ENCODE results near the gene RFX8.
"Not testable (repeated sequence)": the region's sequence is repeated elsewhere in the genome, so short reads cannot be mapped to it uniquely, and the experiment has no call there.

Gene RFX8

DNA sequence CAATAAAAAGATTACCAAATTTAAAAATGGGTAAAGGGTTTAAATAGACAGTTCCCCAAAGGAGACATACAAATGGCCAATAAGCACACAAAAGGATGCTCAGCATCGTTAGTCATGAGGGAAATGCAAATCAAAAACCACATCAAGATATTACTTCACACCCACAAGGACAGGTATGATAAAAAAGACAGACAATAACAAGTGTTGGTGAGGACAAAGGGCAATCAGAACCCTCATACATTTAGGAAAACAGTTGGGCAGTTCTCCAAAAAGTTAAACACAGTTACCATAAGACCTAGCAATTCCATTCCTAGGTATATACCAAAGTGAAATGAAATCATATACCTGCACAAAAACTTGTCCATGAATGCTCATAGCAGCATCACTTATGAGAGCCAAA, 102.1 kb downstream of the RFX8 start:
- no peak for DNase-seq

DNA sequence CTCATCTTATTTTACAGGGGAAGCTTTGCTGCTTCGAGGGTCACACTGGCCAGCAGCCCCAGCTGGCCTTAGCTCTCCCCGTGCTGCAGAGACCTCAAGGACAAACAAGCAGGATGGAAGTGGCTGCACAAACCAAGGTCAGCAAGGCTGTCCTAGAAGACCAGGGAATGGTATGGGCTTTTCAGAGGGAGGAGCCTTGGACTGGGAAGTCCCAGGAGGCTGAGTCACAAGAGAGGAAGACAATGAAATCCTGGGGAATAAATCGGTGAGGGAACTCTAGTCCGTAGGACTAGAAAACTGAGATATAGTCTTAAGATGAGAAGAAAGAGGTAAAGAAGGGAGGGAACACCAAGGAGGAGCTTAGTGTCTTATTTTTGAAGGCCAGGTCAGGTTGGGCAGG, 103.3 kb downstream of the RFX8 start:
- DNase-seq: no peak

DNA sequence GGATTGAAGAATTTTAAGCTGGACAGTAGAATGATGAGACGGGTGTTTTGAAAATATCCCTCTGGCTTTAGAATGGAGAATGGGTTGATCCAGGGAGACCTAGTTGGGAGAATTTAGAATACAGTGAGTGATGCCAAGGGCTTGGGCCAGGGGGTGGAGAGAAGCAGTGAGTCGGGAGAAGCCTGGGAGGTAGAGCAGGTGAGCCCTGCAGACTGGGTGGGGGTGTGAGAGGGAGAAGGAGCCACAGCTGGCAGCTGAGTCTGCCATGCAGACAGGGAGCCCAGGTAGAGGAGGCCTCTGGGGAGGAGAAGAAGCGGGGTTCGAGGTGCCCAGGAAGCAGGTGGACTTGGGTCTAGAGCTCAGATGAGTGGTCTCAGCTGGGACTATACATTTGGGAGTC, 105.8 kb downstream of the RFX8 start:
- no peak for DNase-seq

DNA sequence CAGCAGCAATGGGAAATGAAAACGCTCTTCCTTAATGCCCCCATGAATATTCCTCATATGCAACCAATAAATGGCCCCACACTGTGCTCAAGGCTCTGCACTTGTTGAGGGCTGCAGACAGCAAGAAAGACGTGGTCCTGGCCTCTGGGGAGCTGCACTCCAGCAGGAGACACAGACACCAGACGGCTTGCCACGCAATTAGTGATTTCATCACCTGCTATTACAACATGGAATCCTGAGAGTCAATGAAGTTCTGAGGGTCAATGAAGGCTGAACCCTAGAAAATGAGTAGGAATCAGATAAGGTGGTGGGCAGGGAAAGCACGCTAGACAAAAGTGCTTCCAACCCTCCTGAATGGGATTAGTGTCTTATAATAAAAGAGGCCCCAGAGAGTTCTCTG, 106.5 kb downstream of the RFX8 start:
- DNase-seq: no peak

DNA sequence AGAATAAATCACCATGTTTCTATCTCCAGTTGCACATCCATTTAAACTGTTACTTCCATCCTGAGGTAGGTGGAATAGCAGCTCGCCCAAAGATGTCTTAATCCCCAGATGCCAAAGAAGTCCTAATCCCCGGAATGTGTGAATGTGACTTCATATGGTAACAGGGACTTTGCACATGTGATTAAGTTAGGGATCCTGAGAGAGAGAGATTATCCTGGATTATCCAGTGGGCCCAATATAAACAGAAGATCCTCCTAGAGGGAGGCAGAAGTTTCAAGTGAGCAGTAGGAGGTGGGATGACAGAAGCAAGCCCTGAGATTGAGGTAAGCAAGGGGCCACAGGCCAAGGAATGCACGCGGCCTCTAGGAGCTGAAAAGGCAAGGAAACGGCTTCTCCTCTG, 107.4 kb downstream of the RFX8 start:
- no peak for DNase-seq

DNA sequence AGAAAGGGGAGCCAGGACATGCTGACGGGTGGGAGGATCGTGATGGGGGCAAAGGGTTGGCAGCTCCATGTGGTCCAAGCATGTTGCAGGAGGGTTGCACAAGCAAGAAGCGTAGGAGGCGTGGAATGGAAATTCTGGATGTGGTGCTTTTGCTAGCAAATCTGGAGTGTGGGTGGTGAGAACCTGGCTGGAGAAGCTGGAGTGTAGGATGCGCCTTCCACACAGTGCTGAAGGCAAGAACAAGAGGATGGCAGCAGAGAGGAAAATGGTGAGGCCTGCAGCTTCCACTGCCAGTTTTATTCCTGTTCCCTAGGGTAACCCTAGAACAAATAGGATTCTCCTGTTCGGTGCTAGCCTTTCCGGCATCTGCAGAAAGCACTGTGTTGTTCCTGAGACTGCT, 110.0 kb downstream of the RFX8 start:
- no peak for DNase-seq

DNA sequence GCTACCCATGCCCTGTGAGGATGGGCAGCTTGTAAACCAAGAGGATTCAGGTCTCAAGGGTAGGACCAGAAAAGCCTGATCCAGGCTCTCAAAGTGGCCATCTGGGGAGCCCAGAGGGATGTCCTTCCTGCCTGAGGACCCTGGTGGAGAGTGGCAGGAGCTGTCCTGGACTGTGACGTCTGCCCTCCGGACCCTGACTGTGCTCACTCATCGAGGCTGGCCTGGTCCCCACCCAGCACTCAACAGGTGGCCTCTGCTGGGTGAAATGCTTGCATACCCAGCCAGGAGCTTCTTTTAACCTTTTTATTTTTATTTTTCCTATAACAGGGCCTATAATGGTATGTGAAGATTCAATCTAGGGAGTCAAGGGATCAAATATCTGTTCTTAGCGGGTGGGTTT, 112.1 kb downstream of the RFX8 start:
- no peak for DNase-seq

DNA sequence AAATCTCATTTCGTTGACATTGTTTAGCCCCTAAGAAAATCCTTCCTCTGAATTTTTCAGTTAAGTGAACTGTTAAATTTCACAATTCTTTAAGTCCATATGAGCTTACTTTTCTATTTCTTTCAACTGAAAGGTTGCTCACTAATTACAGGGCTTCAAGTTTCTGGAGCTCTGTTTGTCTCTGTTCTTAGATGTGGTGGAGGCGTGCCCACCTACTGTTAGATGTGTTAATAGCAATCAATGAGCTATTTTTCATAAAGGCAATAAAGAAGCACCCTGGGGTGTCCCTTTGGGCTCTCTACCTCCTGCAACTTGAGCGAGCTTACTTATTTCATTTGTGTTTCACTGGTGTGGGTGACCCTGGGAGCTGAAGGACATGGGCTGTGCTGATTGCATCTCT, 112.6 kb downstream of the RFX8 start:
- peak in 2 of 3 experiments; percentile 17 to 61 for DNase-seq

DNA sequence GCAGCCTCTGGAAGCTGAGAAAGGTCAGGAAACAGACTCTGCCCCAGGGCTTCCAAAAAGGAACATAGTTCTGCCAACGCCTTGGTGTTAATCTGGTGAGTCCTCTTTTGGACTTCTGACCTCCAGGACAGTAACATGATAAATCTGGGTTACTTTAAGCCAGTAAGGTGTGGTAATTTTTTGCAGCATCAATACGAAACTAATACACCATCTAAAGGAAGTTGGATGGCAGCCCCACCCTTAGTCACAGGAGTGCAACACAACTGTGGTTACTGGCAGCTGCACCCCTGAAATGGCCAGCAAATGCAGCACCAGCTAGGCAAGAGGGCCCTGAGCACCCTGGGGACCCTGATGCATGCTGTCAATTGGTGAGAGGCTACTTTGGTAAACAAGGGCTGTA, 113.4 kb downstream of the RFX8 start:
- DNase-seq: no peak

DNA sequence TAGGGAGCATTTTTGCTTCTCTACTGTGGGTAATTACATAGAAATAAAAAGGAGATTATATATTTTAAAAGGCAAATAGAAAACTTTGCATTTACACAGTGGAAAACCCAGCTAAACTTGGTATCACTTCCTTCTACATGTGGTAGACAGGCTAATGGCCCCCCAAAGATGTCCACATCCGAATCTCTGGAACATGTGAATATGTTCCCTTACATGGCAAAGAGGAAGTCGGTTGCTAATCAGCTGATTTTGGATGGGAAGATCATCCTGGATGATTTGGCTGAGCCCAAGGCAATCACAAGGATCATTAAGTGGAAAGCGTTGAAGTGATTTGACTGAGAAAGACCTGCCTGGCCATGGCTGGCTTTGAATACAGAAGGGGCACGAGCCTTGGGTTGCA, 113.8 kb downstream of the RFX8 start:
- DNase-seq: no peak

DNA sequence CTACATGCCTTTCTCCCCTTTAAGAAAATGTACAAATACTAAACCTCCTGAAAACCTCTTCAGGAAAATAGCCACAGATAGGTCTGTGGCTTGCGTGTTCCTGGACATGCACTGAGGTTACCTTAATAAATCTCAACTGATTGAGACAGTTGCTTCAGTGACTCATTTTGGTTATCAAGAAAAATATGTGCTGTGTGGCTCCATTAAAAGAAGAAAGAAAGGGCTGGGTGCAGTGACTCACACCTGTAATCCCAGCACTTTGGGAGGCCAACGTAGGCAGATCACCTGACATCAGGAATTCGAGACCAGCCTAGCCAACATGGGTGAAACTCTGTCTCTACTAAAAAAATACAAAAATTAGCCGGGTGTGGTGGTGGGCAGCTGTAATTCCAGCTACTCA, 114.7 kb downstream of the RFX8 start:
- no peak for DNase-seq

DNA sequence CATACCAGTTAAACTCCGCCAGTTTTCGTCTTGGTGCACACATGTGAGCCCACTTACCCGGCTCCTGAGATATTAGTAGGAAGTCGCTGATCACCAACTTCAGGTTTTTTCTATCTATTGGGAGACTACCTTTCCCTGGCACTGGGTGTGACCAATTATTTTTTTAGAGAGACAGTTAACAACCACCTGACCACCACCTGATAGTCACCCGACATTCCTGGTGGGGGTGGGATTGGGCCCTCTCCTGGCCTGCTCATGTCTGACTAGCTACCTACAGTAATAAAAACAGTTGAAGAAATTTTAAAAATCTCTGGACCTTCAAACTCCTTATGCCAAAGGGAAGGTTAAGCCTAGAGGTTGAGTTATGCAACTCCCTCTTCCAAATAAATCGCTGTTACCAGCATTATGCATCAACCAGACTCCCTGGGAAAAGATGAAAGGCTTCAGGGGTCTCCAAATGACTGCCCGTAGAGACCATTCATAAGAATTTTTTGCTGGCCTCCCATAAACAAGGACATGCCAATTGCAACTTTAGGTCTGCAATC, 115.4 kb downstream of the RFX8 start:
- DNase-seq: no peak

DNA sequence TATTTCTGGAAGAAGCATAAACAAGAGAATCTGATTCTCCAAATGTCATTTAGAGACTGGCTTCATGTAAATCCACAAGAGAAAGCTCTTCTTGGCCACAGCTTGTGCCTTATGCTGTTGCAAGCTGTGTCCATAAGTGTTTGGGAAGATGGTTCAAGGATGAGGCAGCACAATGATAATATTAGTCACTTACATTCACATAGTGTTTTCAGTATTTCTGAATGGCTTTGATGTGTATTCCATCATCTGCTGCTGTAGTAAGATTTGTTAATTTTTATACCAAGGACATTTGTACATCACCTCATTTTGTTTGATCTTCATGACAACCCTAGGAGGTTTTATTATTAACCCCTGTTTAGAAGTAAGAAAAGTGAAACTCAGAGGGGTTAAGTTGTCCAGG, 117.5 kb downstream of the RFX8 start:
- DNase-seq: no peak

DNA sequence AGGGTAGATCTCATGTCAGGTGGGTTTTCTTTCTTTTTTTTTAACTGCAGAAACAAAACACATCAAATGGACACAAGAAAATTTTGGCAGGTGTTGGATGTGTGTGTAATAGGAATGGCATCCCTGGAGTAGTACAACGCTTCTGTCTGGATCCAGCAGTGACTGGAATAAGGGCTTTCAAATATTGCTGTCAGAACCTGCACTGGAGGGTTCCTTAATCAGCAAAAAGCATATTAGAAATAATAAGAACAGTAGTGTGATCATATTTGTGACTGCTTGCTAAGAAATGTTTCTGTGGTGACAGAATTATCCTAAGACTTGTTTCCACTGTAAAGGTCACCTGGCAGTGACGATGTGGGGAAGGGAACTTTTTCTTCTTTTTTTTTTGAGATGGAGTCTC, 118.4 kb downstream of the RFX8 start:
- DNase-seq: no peak

DNA sequence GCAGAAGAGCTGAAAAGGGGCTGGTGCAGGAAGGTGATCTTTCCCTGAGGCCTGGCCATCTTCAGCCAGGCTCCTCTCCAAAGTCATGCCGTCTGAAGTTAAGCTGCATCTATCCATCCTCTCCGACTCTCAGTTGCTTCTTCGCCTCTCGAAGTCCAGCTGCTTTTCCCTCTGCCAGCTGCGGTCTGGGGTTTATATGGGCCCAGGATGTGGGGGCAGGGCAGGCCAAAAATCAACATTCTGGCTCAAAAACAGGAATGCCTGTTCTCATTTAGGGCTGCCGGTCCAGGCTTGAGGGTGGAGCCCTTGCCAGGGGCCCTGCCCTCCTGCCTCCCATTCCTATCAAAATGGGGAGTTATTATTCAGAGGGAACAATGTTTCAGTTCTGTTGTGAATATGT, 118.9 kb downstream of the RFX8 start:
- DNase-seq: no peak

DNA sequence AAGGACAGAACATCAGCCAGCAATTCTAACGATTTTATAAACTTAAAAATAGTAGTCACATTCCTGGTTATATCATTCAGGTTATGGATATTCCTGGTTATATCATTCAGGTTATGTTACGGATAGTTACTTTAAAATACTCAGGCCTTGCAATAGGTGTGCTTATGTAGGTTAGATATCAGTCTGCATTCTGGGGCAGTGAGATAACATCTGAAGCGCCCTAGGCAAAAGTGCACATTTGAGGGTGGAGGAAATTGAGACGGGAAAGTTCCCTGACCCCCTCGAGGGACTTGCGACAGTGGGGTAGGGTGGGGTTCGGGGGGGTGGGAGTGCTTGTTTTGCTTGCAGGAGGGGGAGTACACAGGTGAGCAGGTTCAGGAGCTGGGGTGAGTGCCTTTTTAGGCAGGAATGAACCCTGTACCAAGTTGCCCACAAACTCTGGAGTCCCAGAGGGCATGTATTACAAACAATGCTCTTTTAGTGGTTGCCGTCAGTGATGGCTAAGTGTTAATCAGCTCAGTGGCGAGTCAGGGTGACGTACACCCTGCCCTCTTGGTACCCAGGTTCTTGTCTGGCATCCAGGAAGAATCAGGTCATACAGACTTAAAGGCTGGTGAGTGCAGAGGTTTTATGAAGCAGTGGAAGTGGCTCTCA, 119.4 kb downstream of the RFX8 start:
- no peak for DNase-seq

DNA sequence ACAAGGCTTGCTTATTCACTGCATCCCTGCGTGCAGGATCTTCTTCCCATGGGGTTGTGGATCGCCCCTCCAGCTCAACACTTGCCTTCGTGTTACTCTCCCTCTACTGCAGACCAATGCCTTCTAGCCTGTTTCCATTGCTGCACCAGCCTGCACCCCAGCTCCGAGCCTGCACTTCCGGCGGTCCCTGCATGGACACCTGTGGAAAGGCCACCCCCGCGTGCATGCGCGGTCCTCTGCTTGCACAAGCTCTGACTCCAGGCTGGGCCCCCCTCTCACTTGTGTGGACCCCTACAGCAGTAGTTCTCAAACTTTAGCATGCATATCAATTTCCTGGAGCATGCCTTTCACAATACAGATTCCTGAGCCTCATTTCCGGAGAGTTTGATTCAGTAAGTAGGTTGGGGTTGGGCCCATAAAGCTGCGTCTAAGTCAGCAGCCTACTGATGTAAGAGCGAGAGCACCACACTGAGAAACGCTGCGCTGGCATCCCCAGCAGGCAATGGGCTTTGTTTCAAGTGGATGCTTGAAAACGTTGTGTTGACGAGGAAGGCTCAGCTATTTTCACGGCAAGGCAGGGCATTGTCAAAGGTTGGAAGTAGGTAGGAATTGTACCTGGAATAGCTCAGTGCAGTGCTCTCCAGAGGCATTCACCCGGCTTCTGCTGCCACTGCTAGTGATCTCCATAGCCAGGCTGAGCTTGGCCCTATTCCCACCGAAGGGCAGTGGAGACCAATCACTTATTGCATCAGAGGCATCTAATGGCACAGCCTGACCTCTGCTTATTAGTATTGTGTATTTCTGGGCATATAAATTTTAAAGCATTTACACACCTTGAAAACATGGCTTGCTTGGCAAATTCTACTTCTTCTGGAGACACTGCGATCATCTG, 120.2 kb downstream of the RFX8 start:
- no peak for DNase-seq

DNA sequence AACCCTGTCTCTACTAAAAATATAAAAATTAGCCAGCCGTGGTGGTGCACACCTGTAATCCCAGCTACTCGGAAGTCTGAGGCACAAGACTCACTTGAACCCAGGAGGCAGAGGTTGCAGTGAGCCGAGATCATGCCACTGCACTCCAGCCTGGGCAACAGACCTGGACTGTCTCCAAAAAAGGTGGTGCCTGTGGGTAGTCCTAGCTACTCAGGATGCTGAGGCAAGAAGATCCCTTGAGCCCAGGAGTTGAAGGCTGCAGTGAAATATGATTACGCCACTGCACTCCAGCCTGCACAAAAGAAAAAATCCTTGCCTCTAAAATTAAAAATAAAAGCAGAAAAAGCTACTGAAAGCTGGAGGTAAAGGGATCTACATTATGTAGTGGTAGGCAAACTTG, 122.3 kb downstream of the RFX8 start:
- DNase-seq: not testable (repeated sequence)

DNA sequence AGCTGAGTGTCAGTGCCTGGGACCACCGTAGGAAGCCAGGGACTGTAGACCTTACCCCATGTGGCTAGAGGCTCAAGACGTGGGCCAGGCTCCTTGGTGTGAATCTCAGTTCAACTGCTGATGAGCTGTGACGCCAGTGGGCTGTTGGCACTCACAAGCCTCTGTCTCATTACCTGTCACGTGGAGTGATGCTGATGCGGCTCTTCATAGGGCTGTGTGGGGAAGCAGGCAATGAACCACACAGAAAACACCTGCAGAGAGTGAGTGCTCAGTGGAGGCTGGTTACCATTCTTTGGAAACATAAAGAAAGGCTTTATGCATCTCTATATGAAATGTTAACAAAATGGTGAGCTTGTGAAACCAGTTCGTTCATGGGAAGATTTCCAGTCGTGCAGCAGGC, 123.7 kb downstream of the RFX8 start:
- no peak for DNase-seq

DNA sequence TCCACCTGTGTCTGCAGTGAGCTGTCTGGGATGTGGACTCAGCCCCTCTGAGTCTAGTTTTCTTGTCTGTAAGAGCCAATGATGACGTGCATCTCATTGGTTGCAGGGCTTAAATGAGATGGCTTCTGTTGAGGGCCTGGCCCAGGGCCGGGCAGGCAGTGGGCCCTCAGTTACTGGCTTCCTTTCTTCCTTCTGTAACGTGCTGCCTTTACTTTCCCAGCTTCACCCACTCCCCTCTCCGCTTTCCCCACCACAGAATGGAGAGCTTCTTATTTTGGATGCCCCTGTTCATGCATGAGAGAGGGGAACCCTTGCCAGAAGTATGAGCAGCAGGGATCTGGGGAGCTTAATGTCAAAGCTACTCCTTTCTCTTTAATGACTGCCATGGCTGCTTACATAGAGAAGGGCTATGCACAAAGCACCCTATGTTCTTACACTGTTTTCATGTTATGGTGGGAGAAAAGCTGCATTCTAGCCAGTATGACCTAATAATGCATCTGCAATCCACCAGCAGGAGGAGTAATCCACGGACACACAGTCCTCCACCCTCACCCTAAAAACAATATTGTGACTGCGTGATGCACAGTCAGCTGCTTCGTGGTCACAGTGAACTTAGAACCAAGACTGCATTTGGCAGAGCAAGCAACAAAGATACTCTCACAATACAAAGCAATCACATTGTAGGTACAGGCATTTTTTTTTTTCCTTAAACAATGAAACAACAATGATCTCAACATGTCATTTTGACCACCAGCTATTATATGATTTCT, 124.8 kb downstream of the RFX8 start:
- no peak for DNase-seq

DNA sequence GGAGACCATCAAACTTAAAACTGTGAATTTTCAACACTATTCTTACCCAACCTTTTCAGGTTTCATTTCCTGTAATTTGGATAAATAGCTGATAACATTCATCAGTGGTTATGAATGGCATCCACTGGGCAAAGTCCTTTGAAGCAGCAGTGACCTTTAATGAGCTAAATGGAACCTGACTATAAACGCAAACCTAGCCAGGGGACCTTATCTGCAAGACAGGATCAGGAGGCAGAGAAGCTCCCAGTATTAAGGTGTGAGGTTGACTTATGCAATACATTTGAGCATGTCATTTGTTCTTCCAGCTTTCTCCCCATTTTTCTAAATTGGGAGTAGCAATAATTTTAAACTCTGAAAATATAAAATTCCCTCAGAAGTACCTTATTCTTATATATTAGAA, 126.0 kb downstream of the RFX8 start:
- no peak for DNase-seq

Data from NCI-H1417 (cell line).